ENCODE data around the gene C1RL. TPM values are rescaled to one million over a fixed set of nuclear protein-coding genes. Genes with fewer than 3 reads are reported as not detected.

Gene C1RL
- total RNA-seq, 8 experiments from 2014 or later = 1.5 to 61.5 (median 11.1) TPM

DNA sequence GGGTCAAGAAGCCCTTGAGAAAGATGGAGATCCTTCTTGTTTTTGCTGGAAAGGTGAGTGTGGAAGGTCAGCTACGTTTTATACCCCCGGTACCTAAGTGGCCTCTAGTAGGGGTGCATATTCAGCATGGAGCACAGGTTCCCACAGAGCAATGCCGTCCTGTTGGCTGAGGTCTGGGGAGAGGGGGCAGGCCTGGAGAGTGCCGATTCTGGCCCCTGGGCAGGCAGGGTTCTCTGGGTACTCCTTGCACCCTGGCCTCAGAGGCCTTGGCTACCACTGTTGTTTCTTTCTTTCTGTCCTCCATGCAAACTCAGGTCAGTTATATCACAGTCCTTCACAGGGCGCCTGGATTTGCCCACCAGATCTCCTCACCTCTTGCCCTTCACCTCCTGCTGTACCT, 11.2 kb upstream of the C1RL start:
- peaks cover 4 to 13% of the 10 kb centered on the region in 2 donors for H3K4me1 ChIP-seq (replicated peaks in 1 of 2)
- WGBS, 10 experiments = 60 to 100% (median 80%) methylated on average over 1 to 3 of the region's 5 CpGs; no CpG with 5 or more reads in 6 of the 10 experiments
- no peak for ATAC-seq (replicated peaks in 6 of 8)
- in situ Hi-C loops (cut with MboI; ENCODE audit: low pct_unique_long_range_greater_than_20kb in 2 of 9, low sequenced_read_pairs in 9 of 9, unreplicated experiment in 9 of 9) = loop anchor here in 3 of 9 experiments (25.0 kb wide), 2 partner anchors 158 to 183 kb away; partner anchors contain the start of genes ATN1 (in 2 of the 3), C12orf57 (in 2 of the 3), RNU7-1 (in 2 of the 3) and EMG1 (in 1 of the 3)
- no peak overlapping the region for H3K4me3 ChIP-seq
- no peak overlapping the region for H3K27ac ChIP-seq

GRCh38 chr12:7118881-7119280, 9.9 kb upstream of the C1RL start:
- H3K4me3 ChIP-seq = no peak overlapping the region
- peaks cover 3 to 4% of the 10 kb centered on the region in 2 donors for H3K4me1 ChIP-seq (replicated peaks in 1 of 2)
- in situ Hi-C loops (cut with MboI; ENCODE audit: low pct_unique_long_range_greater_than_20kb in 2 of 9, low sequenced_read_pairs in 9 of 9, unreplicated experiment in 9 of 9) = loop anchor here in 3 of 9 experiments (25.0 kb wide), 2 partner anchors 157 to 182 kb away; partner anchors contain the start of genes ATN1 (in 2 of the 3), C12orf57 (in 2 of the 3), RNU7-1 (in 2 of the 3) and EMG1 (in 1 of the 3)
- H3K27ac ChIP-seq = no peak overlapping the region
- peak in 3 of 8 experiments; percentile 32 to 83 (median 70) for ATAC-seq (replicated peaks in 6 of 8)
- 33 to 80% (median 45%) methylated on average over 1 of the region's 3 CpGs; no CpG with 5 or more reads in 6 of the 10 experiments for WGBS, 10 experiments

GRCh38 chr12:7117670-7118069, 8.7 kb upstream of the C1RL start:
- in situ Hi-C loops (cut with MboI; ENCODE audit: low pct_unique_long_range_greater_than_20kb in 2 of 9, low sequenced_read_pairs in 9 of 9, unreplicated experiment in 9 of 9) = loop anchor here in 3 of 9 experiments (25.0 kb wide), 2 partner anchors 155 to 180 kb away; partner anchors contain the start of genes ATN1 (in 2 of the 3), C12orf57 (in 2 of the 3), RNU7-1 (in 2 of the 3) and EMG1 (in 1 of the 3)
- H3K4me3 ChIP-seq = no peak overlapping the region
- no peak for ATAC-seq (replicated peaks in 6 of 8)
- 60 to 100% (median 82%) methylated on average over 1 to 2 of the region's 3 CpGs; no CpG with 5 or more reads in 2 of the 10 experiments for WGBS, 10 experiments
- H3K4me1 ChIP-seq (replicated peaks in 1 of 2) = no peaks in the 10 kb centered on the region
- no peak overlapping the region for H3K27ac ChIP-seq

GRCh38 chr12:7116916-7117315, 7.9 kb upstream of the C1RL start:
- Histone ChIP-seq H3K4me3 (no peak overlapping the region), H3K27ac (no peak overlapping the region), H3K4me1 (replicated peaks in 1 of 2) (no peaks in the 10 kb centered on the region)
- WGBS, 10 experiments = 53 to 100% (median 88%) methylated on average over 1 to 7 of the region's 9 CpGs; no CpG with 5 or more reads in 4 of the 10 experiments
- in situ Hi-C loops (cut with MboI; ENCODE audit: low pct_unique_long_range_greater_than_20kb in 2 of 9, low sequenced_read_pairs in 9 of 9, unreplicated experiment in 9 of 9) = loop anchor here in 3 of 9 experiments (25.0 kb wide), 2 partner anchors 155 to 180 kb away; partner anchors contain the start of genes ATN1 (in 2 of the 3), C12orf57 (in 2 of the 3), RNU7-1 (in 2 of the 3) and EMG1 (in 1 of the 3)
- ATAC-seq (replicated peaks in 6 of 8) = no peak

DNA sequence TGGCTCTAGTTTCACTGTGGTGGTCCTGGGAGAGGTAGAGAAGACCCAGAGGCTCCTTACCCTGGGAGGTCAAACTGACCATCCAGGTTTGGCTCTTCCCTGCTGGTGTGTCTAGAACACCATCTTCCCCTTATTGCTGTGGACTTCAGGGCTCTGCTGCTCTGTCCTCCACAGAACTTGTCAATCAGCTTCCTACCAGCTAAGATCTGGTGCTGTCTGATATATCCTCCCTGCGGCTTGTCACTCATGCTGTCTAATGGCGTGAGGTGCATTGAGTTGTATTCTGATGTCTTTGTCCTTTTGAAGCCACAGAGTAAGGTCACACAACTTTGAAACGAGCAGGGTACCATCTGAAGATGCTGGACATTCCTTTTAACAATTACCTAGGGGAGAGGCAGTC, 7.2 kb upstream of the C1RL start:
- H3K4me3 ChIP-seq = no peak overlapping the region
- 0 to 100% (median 70%) methylated on average over 1 to 3 of the region's 3 CpGs; no CpG with 5 or more reads in 3 of the 10 experiments for WGBS, 10 experiments
- ATAC-seq (replicated peaks in 6 of 8) = no peak
- no peak overlapping the region for H3K27ac ChIP-seq
- H3K4me1 ChIP-seq (replicated peaks in 1 of 2) = no peaks in the 10 kb centered on the region
- in situ Hi-C loops (cut with MboI; ENCODE audit: low pct_unique_long_range_greater_than_20kb in 2 of 9, low sequenced_read_pairs in 9 of 9, unreplicated experiment in 9 of 9) = loop anchor here in 3 of 9 experiments (25.0 kb wide), 2 partner anchors 154 to 179 kb away; partner anchors contain the start of genes ATN1 (in 2 of the 3), C12orf57 (in 2 of the 3), RNU7-1 (in 2 of the 3) and EMG1 (in 1 of the 3)

GRCh38 chr12:7114851-7115250, 5.8 kb upstream of the C1RL start:
- 50 to 100% (median 74%) methylated on average over 1 to 5 of the region's 6 CpGs; no CpG with 5 or more reads in 5 of the 10 experiments for WGBS, 10 experiments
- no peak overlapping the region for H3K4me3 ChIP-seq
- ATAC-seq (replicated peaks in 6 of 8) = no peak
- no peak overlapping the region for H3K27ac ChIP-seq
- no peaks in the 10 kb centered on the region for H3K4me1 ChIP-seq (replicated peaks in 1 of 2)
- in situ Hi-C loops (cut with MboI; ENCODE audit: low pct_unique_long_range_greater_than_20kb in 2 of 9, low sequenced_read_pairs in 9 of 9, unreplicated experiment in 9 of 9) = loop anchor here in 3 of 9 experiments (25.0 kb wide), 2 partner anchors 153 to 178 kb away; partner anchors contain the start of genes ATN1 (in 2 of the 3), C12orf57 (in 2 of the 3), RNU7-1 (in 2 of the 3) and EMG1 (in 1 of the 3)

GRCh38 chr12:7114008-7114407, 5.0 kb upstream of the C1RL start:
- H3K27ac ChIP-seq = no peak overlapping the region
- no peak overlapping the region for H3K4me3 ChIP-seq
- ATAC-seq (replicated peaks in 6 of 8) = no peak
- in situ Hi-C loops (cut with MboI; ENCODE audit: low pct_unique_long_range_greater_than_20kb in 2 of 9, low sequenced_read_pairs in 9 of 9, unreplicated experiment in 9 of 9) = loop anchor here in 3 of 9 experiments (25.0 kb wide), 2 partner anchors 152 to 177 kb away; partner anchors contain the start of genes ATN1 (in 2 of the 3), C12orf57 (in 2 of the 3), RNU7-1 (in 2 of the 3) and EMG1 (in 1 of the 3)
- 17 to 89% (median 56%) methylated on average over 1 to 11 of the region's 11 CpGs; no CpG with 5 or more reads in 4 of the 10 experiments for WGBS, 10 experiments
- H3K4me1 ChIP-seq (replicated peaks in 1 of 2) = no peaks in the 10 kb centered on the region

GRCh38 chr12:7113389-7113871, 4.4 kb upstream of the C1RL start:
- Histone ChIP-seq H3K4me1 (replicated peaks in 1 of 2) (peaks cover 2 to 3% of the 10 kb centered on the region in 2 donors), H3K4me3 (no peak overlapping the region), H3K27ac (no peak overlapping the region)
- peak in 1 of 8 experiments; percentile 5 for ATAC-seq (replicated peaks in 6 of 8)
- in situ Hi-C loops (cut with MboI; ENCODE audit: low pct_unique_long_range_greater_than_20kb in 2 of 9, low sequenced_read_pairs in 9 of 9, unreplicated experiment in 9 of 9) = loop anchor here in 3 of 9 experiments (25.0 kb wide), 2 partner anchors 151 to 176 kb away; partner anchors contain the start of genes ATN1 (in 2 of the 3), C12orf57 (in 2 of the 3), RNU7-1 (in 2 of the 3) and EMG1 (in 1 of the 3)
- WGBS, 10 experiments = 0 to 38% (median 4%) methylated on average over 1 to 5 of the region's 5 CpGs; no CpG with 5 or more reads in 2 of the 10 experiments

DNA sequence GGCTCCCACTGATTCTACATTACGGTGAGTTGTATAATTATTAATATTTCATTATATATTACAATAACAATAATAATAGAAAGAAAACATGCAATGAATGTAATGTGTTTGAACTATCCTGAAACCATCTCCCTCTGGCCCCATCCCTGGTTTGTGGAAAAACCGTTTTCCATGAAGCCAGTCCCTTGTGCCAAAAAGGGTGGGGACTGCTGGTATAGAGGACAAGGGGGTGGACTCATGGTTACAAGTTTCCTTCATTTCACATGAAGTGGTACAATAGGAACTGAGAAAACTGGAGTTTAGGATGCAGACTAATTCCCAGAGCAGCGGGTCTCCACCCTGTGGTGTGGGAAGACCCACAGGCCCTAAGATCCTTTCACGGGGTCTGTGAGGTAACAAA, 3.0 kb upstream of the C1RL start:
- H3K4me3 ChIP-seq = no peak overlapping the region
- H3K4me1 ChIP-seq (replicated peaks in 1 of 2) = peaks cover 5 to 12% of the 10 kb centered on the region in 2 donors
- WGBS, 10 experiments = 30 to 100% (median 83%) methylated on average over 2 to 4 of the region's 4 CpGs; no CpG with 5 or more reads in 3 of the 10 experiments
- no peak for ATAC-seq (replicated peaks in 6 of 8)
- in situ Hi-C loops (cut with MboI; ENCODE audit: low pct_unique_long_range_greater_than_20kb in 2 of 9, low sequenced_read_pairs in 9 of 9, unreplicated experiment in 9 of 9) = loop anchor here in 3 of 9 experiments (25.0 kb wide), 2 partner anchors 150 to 175 kb away; partner anchors contain the start of genes ATN1 (in 2 of the 3), C12orf57 (in 2 of the 3), RNU7-1 (in 2 of the 3) and EMG1 (in 1 of the 3)
- H3K27ac ChIP-seq = no peak overlapping the region

DNA sequence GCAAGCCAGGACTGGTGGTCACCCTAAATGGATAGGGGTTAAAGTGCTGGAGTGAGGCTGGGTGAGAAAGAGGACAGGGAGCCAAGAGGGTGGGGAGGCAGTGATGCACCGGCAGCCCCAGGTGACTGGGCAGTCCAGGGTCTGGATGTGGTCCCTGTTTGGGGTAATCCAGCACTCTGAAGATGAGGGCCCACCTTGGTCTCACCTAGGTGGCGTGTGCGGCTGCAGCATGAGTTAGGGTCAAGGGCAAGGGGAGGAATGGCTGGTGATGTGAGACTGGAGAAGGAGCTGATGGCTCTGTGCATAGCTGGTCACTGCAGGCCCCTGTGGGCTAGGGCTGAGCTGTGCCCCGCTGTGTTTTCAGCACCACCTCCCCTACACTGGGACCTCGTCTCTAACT, 1.6 kb upstream of the C1RL start:
- Histone ChIP-seq H3K4me3 (no peak overlapping the region), H3K4me1 (replicated peaks in 1 of 2) (peaks cover 5 to 12% of the 10 kb centered on the region in 2 donors), H3K27ac (no peak overlapping the region)
- 50 to 100% (median 86%) methylated on average over 1 to 3 of the region's 5 CpGs; no CpG with 5 or more reads in 3 of the 10 experiments for WGBS, 10 experiments
- ATAC-seq (replicated peaks in 6 of 8) = no peak
- in situ Hi-C loops (cut with MboI; ENCODE audit: low pct_unique_long_range_greater_than_20kb in 2 of 9, low sequenced_read_pairs in 9 of 9, unreplicated experiment in 9 of 9) = loop anchor here in 3 of 9 experiments (25.0 kb wide), 2 partner anchors 148 to 173 kb away; partner anchors contain the start of genes ATN1 (in 2 of the 3), C12orf57 (in 2 of the 3), RNU7-1 (in 2 of the 3) and EMG1 (in 1 of the 3)

DNA sequence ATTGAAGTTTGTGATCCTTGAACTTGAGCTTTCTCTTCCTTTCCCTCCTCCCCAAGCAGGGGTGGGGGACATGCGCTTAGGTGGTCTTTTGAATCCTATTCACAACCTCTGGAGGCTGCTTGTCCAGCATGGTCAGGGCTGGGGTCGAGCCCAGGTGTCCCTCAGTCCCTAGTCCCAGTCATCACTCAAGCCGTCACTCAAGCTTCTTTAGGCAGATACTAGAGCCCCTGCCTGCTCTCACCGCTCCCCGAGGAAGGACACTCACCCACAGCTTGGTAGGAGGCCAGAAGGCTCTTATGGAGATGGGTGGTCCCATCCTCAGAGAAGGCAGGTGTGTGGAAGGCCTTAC, 532 bp upstream of the C1RL start:
- WGBS, 10 experiments = 17 to 80% (median 44%) methylated on average over 1 to 2 of the region's 5 CpGs; no CpG with 5 or more reads in 6 of the 10 experiments
- ATAC-seq (replicated peaks in 6 of 8) = no peak
- no peak overlapping the region for H3K4me3 ChIP-seq
- in situ Hi-C loops (cut with MboI; ENCODE audit: low pct_unique_long_range_greater_than_20kb in 2 of 9, low sequenced_read_pairs in 9 of 9, unreplicated experiment in 9 of 9) = loop anchor here in 3 of 9 experiments (25.0 kb wide), 2 partner anchors 147 to 172 kb away; partner anchors contain the start of genes ATN1 (in 2 of the 3), C12orf57 (in 2 of the 3), RNU7-1 (in 2 of the 3) and EMG1 (in 1 of the 3)
- no peak overlapping the region for H3K27ac ChIP-seq
- peaks cover 5 to 12% of the 10 kb centered on the region in 2 donors for H3K4me1 ChIP-seq (replicated peaks in 1 of 2)

GRCh38 chr12:7108003-7108795, 815 bp downstream of the C1RL start:
- in situ Hi-C loops (cut with MboI; ENCODE audit: low pct_unique_long_range_greater_than_20kb in 2 of 9, low sequenced_read_pairs in 9 of 9, unreplicated experiment in 9 of 9) = loop anchor here in 3 of 9 experiments (25.0 kb wide), 2 partner anchors 146 to 171 kb away; partner anchors contain the start of genes ATN1 (in 2 of the 3), C12orf57 (in 2 of the 3), RNU7-1 (in 2 of the 3) and EMG1 (in 1 of the 3)
- ATAC-seq (replicated peaks in 6 of 8) = peak; percentile 74 to 90 (median 84)
- Histone ChIP-seq H3K4me3 (peak overlapping the region; percentile 3 to 38 (median 30)), H3K27ac (peak overlapping the region; percentile 34 to 37), H3K4me1 (replicated peaks in 1 of 2) (peaks cover 5 to 12% of the 10 kb centered on the region in 2 donors)
- 0 to 46% (median 5%) methylated on average over 1 to 7 of the region's 30 CpGs; no CpG with 5 or more reads in 4 of the 10 experiments for WGBS, 10 experiments

Measured in motor neuron (in vitro differentiated cells).